Right lobe of liver (tissue), 6 donors: ENCODE results near the gene PAQR4. TPM values are rescaled to one million over a fixed set of nuclear protein-coding genes. Genes with fewer than 3 reads are reported as not detected.
A peak's percentile ranks its signal among the peaks of the same experiment; 100 is the strongest.

Source experiments
- ATAC-seq, 4 donors: fragments of 200-7000 bp; cut with Tn5 transposase; one replicate each; pipeline ENCODE4 v1.9.1; 2020; ENCODE audit warnings: mild to moderate bottlenecking in 4 of 4, moderate library complexity in 4 of 4
- DNase-seq, 3 donors: peaks; one replicate each; pipeline ENCODE4 v3.0.0-alpha.2; 2020
- H3K27ac ChIP-seq, 3 donors: fragments of 200-600 bp; one replicate each; pipeline ENCODE4 v1.8.0; 2022
- H3K27me3 ChIP-seq, 2 donors: fragments of 200-600 bp; one replicate each; pipeline ENCODE4 v1.8.0; 2022
- H3K36me3 ChIP-seq, 4 donors: fragments of 200-600 bp; sonication (generic) in 1 of 4; one replicate each; pipeline versions ENCODE4 v1.5.1 to v1.8.0; 2017 to 2022; ENCODE audit warnings: control low read depth in 1 of 4
- H3K4me1 ChIP-seq, 4 donors: fragments of 200-600 bp; sonication (generic) in 1 of 4; one replicate each; pipeline versions ENCODE4 v1.5.1 to v1.8.0; 2017 to 2022; ENCODE audit warnings: control low read depth in 1 of 4
- H3K4me3 ChIP-seq, 3 donors: fragments of 200-600 bp; one replicate each; pipeline ENCODE4 v1.8.0; 2022
- H3K9me3 ChIP-seq, 4 donors: fragments of 200-600 bp; sonication (generic) in 1 of 4; one replicate each; pipeline versions ENCODE4 v1.5.1 to v1.8.0; 2017 to 2022; ENCODE audit warnings: control low read depth in 1 of 4
- CTCF ChIP-seq, 4 donors: fragments of 200-600 bp in 3 of 4; fragments of 450-650 bp in 1 of 4; IDR thresholded peaks; one replicate each; pipeline versions ENCODE4 v1.5.1 to v1.8.0; 2016 to 2022; ENCODE audit warnings: antibody characterized with exemption in 4 of 4, mild to moderate bottlenecking in 2 of 4
- POLR2A ChIP-seq: fragments of 450-650 bp; IDR thresholded peaks from one replicate; pipeline ENCODE4 v1.6.1; 2017; ENCODE audit warnings: antibody characterized with exemption, mild to moderate bottlenecking
- WGBS: methylation state at CpG from one replicate; pipeline ENCODE4 v1.1.6; 2018; ENCODE audit warnings: low coverage, low lambda C conversion rate; ENCODE audit not compliant: insufficient coverage; ENCODE audit errors: missing lambda C conversion rate; 5-methylcytosine and 5-hydroxymethylcytosine counted together
- intact Hi-C, 2 donors: fragments of 100-400 bp; cut with DNase I; formaldehyde crosslinking; loops; one replicate each; pipeline versions ENCODE4 v1.11.2 to v1.14.1; 2022
- total RNA-seq, 6 experiments: library from RNA; depleted of rRNA in 2 of 6; stranded (reverse); fragments of >200 nt in 2 of 6; fragmentation: NEBNext Ultra II Directional in 3 of 6; extraction: Animal tissue kit (Norgen Biotek cat#: 25700) in 3 of 6; gene quantifications; one replicate each; pipeline versions ENCODE4 v1.1.0 to v1.2.4, GENCODE V29; 2016 to 2023
- donor health status: DM: no; HTN: yes; CAD: no.
- donor health status: DM: no; HTN: no; CAD: no.
- donor health status: DM: no; HTN: no; CAD: no.
- donor health status: DM: no; HTN: yes; CAD: no.
- donor health status: DM: no; HTN: yes; CAD: no.

Gene PAQR4
- total RNA-seq, 6 experiments from 2014 or later = 0.93 to 6.1 (median 3.3) TPM

GRCh38 chr16:2985893-2986355, 16.8 kb downstream of the PAQR4 start:
- 70% methylated on average over 2 of the region's 15 CpGs for WGBS
- no peak for TF ChIP-seq POLR2A
- no peak for TF ChIP-seq CTCF (IDR thresholded peaks at IDR 0.05)
- Histone ChIP-seq H3K9me3 (no peaks in the 10 kb centered on the region), H3K27me3 (no peaks in the 10 kb centered on the region), H3K27ac (no peak overlapping the region), H3K36me3 (no peaks in the 10 kb centered on the region), H3K4me3 (no peak overlapping the region), H3K4me1 (peaks cover 0 to 24% (median 3%) of the 10 kb centered on the region in 4 donors)
- DNase-seq = peak; percentile 58 to 80 (median 73)
- ATAC-seq = peak; percentile 65 to 78 (median 69)
- intact Hi-C loops = no loop called here

- 71% methylated on average over 5 of the region's 17 CpGs for WGBS
- no peaks in the 10 kb centered on the region for H3K27me3 ChIP-seq
- H3K9me3 ChIP-seq = no peaks in the 10 kb centered on the region
- no peak overlapping the region for H3K4me3 ChIP-seq
- DNase-seq (no peak), ATAC-seq (no peak)
- no peak overlapping the region for H3K27ac ChIP-seq
- no peaks in the 10 kb centered on the region for H3K36me3 ChIP-seq
- TF ChIP-seq POLR2A = no peak
- TF ChIP-seq CTCF (IDR thresholded peaks at IDR 0.05) = no peak
- peaks cover 0 to 21% (median 3%) of the 10 kb centered on the region in 4 donors for H3K4me1 ChIP-seq
- intact Hi-C loops = no loop called here
Observed at GRCh38 chr16:2986623-2987188, 17.6 kb downstream of the PAQR4 start.

DNA sequence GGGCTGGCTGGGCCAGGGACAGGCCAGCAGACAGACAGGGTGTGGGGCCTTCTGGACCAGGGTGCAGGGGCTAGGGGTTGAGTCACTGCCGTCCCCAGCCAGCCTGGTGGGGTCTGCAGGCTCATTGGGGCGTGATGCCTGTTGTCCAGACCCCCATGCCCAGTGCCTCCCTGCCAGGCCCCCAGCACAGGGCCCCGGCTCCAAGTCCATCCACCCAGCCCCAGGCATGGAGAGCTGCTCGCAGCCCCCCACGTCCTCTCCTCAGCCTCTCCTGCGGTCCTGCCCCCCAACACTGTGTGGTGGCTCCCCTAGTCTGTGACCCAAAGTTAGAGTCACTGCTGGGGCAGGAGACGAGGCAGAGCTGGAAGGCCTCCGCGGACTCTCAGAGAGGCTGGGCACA, 18.1 kb downstream of the PAQR4 start:
- peaks cover 0 to 21% (median 3%) of the 10 kb centered on the region in 4 donors for H3K4me1 ChIP-seq
- H3K9me3 ChIP-seq = no peaks in the 10 kb centered on the region
- no peaks in the 10 kb centered on the region for H3K36me3 ChIP-seq
- TF ChIP-seq POLR2A (no peak), CTCF (IDR thresholded peaks at IDR 0.05) (no peak)
- H3K4me3 ChIP-seq = no peak overlapping the region
- no peak overlapping the region for H3K27ac ChIP-seq
- no CpG with 5 or more reads among the region's 9 CpGs for WGBS
- no peak for DNase-seq
- no peaks in the 10 kb centered on the region for H3K27me3 ChIP-seq
- intact Hi-C loops = no loop called here
- ATAC-seq = no peak

DNA sequence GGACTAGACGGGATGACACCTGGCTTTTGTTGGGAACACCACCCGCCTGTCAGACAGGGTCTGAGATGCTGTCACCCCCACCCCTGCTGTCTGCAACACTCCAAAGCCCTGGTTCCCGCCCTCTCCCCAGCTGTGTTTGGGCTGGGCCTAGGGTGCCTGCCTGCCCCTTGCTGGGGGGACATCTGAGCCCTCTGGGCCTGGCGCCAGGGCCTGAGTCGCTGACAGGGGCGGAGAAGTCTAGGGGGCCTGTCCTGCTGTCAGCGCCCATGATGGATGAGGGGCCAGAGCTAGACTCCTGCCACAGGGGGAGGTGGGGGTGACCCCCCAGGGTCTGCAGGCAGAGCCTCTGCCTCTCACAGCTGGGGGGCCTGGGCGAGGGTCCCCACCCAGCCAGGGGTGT, 18.7 kb downstream of the PAQR4 start:
- Histone ChIP-seq H3K4me3 (no peak overlapping the region), H3K9me3 (no peaks in the 10 kb centered on the region), H3K27ac (no peak overlapping the region), H3K4me1 (peaks cover 0 to 21% (median 3%) of the 10 kb centered on the region in 4 donors), H3K27me3 (no peaks in the 10 kb centered on the region), H3K36me3 (no peaks in the 10 kb centered on the region)
- TF ChIP-seq CTCF (IDR thresholded peaks at IDR 0.05) (no peak), POLR2A (no peak)
- DNase-seq = no peak
- WGBS = no CpG with 5 or more reads among the region's 8 CpGs
- intact Hi-C loops = no loop called here
- no peak for ATAC-seq
